H1 (cell line): ENCODE data around the gene ARL14EPL.

Experiments used
- GABPA ChIP-seq: IDR thresholded peaks from 2 replicates; pipeline ENCODE4 v1.6.1; 2011; ENCODE audit warnings: mild to moderate bottlenecking, low read length, moderate library complexity, borderline replicate concordance; ENCODE audit not compliant: insufficient read depth
- KDM5A ChIP-seq: fragments of 200-600 bp; IDR thresholded peaks from 2 replicates; pipeline ENCODE4 v1.7.1; 2012; ENCODE audit warnings: mild to moderate bottlenecking, low read length, inconsistent platforms, mixed read lengths
- RBBP5 ChIP-seq: IDR thresholded peaks from 2 replicates; pipeline ENCODE4 v1.7.1; 2012; ENCODE audit warnings: low read depth, mild to moderate bottlenecking, inconsistent platforms, low read length, moderate library complexity, borderline replicate concordance
- TAF1 ChIP-seq: IDR thresholded peaks from 2 replicates; pipeline ENCODE4 v1.6.1; 2011; ENCODE audit warnings: mild to moderate bottlenecking, low read depth, low read length
- TF ChIP-seq, protein P1 (sequence below): IDR thresholded peaks from 2 replicates; pipeline ENCODE4 v1.6.1; 2011; ENCODE audit warnings: low read length, improper control_type of control experiment
- TF ChIP-seq, protein P2 (sequence below), 3 experiments: IDR thresholded peaks; 1 replicate in 2 of 3; 2 replicates in 1 of 3; pipeline versions ENCODE4 v1.5.1 to v1.6.1; 2011; ENCODE audit warnings: low read length in 3 of 3, mild to moderate bottlenecking in 3 of 3, inconsistent platforms in 2 of 3, low read depth in 1 of 3, moderate library complexity in 1 of 3; ENCODE audit not compliant: insufficient read depth in 1 of 3; ENCODE audit errors: control extremely low read depth in 1 of 3
- TF ChIP-seq, protein P3 (sequence below): IDR thresholded peaks from 2 replicates; pipeline ENCODE4 v1.6.1; 2012; ENCODE audit warnings: low read length, inconsistent platforms

DNA sequence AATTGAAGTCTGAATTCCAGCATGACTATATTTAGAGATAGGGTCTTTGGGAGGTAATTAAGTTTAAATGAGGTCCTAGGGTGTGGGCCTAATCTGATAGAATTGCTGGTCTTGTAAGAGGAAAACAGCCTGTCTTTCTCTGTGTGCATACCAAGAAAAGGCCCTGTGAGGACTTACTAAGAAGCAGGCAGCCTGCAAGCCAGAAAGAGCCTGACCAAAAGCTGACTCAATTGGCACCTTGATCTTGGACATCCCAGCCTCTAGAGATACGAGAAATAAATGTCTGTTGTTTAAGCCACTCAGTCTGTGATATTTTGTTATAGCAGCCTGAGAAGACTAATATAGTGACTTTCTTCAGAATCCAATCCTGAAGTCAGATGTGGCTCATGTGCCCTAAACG lies 14.6 kb downstream of the ARL14EPL start:
- TF ChIP-seq, protein P1, sequence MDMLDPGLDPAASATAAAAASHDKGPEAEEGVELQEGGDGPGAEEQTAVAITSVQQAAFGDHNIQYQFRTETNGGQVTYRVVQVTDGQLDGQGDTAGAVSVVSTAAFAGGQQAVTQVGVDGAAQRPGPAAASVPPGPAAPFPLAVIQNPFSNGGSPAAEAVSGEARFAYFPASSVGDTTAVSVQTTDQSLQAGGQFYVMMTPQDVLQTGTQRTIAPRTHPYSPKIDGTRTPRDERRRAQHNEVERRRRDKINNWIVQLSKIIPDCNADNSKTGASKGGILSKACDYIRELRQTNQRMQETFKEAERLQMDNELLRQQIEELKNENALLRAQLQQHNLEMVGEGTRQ: no peak
- TF ChIP-seq KDM5A: no peak
- TF ChIP-seq, protein P2, sequence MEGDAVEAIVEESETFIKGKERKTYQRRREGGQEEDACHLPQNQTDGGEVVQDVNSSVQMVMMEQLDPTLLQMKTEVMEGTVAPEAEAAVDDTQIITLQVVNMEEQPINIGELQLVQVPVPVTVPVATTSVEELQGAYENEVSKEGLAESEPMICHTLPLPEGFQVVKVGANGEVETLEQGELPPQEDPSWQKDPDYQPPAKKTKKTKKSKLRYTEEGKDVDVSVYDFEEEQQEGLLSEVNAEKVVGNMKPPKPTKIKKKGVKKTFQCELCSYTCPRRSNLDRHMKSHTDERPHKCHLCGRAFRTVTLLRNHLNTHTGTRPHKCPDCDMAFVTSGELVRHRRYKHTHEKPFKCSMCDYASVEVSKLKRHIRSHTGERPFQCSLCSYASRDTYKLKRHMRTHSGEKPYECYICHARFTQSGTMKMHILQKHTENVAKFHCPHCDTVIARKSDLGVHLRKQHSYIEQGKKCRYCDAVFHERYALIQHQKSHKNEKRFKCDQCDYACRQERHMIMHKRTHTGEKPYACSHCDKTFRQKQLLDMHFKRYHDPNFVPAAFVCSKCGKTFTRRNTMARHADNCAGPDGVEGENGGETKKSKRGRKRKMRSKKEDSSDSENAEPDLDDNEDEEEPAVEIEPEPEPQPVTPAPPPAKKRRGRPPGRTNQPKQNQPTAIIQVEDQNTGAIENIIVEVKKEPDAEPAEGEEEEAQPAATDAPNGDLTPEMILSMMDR (IDR thresholded peaks at IDR 0.05; ENCODE audit: control extremely low read depth in 1 of 3, insufficient read depth in 1 of 3, low read depth in 1 of 3, low read length in 3 of 3): no peak
- TF ChIP-seq TAF1: no peak
- no peak for TF ChIP-seq RBBP5
- no peak for TF ChIP-seq GABPA
- TF ChIP-seq, protein P3, sequence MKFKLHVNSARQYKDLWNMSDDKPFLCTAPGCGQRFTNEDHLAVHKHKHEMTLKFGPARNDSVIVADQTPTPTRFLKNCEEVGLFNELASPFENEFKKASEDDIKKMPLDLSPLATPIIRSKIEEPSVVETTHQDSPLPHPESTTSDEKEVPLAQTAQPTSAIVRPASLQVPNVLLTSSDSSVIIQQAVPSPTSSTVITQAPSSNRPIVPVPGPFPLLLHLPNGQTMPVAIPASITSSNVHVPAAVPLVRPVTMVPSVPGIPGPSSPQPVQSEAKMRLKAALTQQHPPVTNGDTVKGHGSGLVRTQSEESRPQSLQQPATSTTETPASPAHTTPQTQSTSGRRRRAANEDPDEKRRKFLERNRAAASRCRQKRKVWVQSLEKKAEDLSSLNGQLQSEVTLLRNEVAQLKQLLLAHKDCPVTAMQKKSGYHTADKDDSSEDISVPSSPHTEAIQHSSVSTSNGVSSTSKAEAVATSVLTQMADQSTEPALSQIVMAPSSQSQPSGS: no peak
